ELF-1 (cell line): ENCODE measurements around the gene ETV6.

Source experiments
- DNase-seq: peaks from one replicate; pipeline ENCODE4 v3.0.0-alpha.2; 2016; ENCODE audit warnings: low read depth, low spot score

ETV6 gene

GRCh38 chr12:11826574-11826973 is 177.1 kb downstream of the ETV6 start:
- DNase-seq, result no peak

- DNase-seq, result peak; percentile 64
These were observed 177.9 kb downstream of the ETV6 start for GRCh38 chr12:11827091-11828061.

- DNase-seq, result peak; percentile 50
These were observed 180.3 kb downstream of the ETV6 start for GRCh38 chr12:11829764-11830194.

GRCh38 chr12:11830307-11830801 is 180.9 kb downstream of the ETV6 start:
- no peak for DNase-seq

- no peak for DNase-seq
These were observed 182.6 kb downstream of the ETV6 start for GRCh38 chr12:11832093-11832492.

- no peak for DNase-seq
These were observed 183.9 kb downstream of the ETV6 start for GRCh38 chr12:11833174-11833895.

- DNase-seq, result no peak
These were observed 184.8 kb downstream of the ETV6 start for GRCh38 chr12:11834104-11834812.

- DNase-seq, result no peak
These were observed 185.5 kb downstream of the ETV6 start for GRCh38 chr12:11834931-11835330.

- no peak for DNase-seq
These were observed 187.0 kb downstream of the ETV6 start for GRCh38 chr12:11836282-11837151.

- DNase-seq, result no peak
These were observed 187.9 kb downstream of the ETV6 start for GRCh38 chr12:11837216-11837934.

- DNase-seq, result no peak
These were observed 188.9 kb downstream of the ETV6 start for GRCh38 chr12:11838403-11838802.

GRCh38 chr12:11839091-11839641 is 189.7 kb downstream of the ETV6 start:
- no peak for DNase-seq

- DNase-seq, result no peak
These were observed 190.9 kb downstream of the ETV6 start for GRCh38 chr12:11840366-11840765.

- no peak for DNase-seq
These were observed 197.0 kb downstream of the ETV6 start for GRCh38 chr12:11846488-11846887.

GRCh38 chr12:11847539-11847938 is 198.1 kb downstream of the ETV6 start:
- DNase-seq, result no peak

GRCh38 chr12:11849757-11850504 is 200.5 kb downstream of the ETV6 start:
- DNase-seq, result no peak

GRCh38 chr12:11853126-11853525 is 203.7 kb downstream of the ETV6 start:
- DNase-seq, result no peak

- DNase-seq, result no peak
These were observed 204.6 kb downstream of the ETV6 start for GRCh38 chr12:11854011-11854499.

GRCh38 chr12:11855983-11856374 is 206.5 kb downstream of the ETV6 start:
- DNase-seq, result no peak
